Astrocyte of the spinal cord (primary cell): ENCODE measurements around the gene TMEFF2.

ENCODE experiments used
- DNase-seq: peaks from one replicate; pipeline ENCODE4 v3.0.0; 2011; ENCODE audit warnings: low read depth, low spot score
- H3K4me3 ChIP-seq: 2 replicates; pipeline ENCODE4 v1.5.1; 2011; ENCODE audit warnings: low read depth, mild to moderate bottlenecking, low read length, moderate library complexity
- in situ Hi-C: cut with HindIII; loops from 2 replicates; pipeline ENCODE4 v1.10.0; 2017; ENCODE audit warnings: low sequenced_read_pairs
- TF ChIP-seq, protein P1 (sequence below): IDR thresholded peaks from 2 replicates; pipeline ENCODE4 v1.5.1; 2012; ENCODE audit warnings: low read depth, mild to moderate bottlenecking, low read length, inconsistent platforms

Gene TMEFF2

DNA sequence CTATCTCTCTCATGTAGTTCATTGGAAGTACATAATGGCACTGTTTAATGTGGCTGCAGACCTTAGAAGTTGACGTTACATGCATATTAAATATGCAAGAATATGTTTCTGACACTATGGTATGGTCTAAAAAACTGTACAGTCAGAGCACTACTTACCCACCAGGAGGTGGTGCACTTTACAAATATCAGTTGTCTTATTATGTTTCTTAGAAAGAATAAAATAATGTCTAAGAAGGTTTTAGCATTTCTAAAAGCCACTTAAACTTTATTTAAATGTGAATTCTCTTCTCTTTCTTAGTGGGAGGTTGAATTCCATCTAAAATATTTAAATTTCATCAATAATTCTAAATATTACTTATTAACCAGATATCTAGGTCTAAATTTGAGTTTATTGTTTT, 4.3 kb downstream of the TMEFF2 start:
- in situ Hi-C loops, result no loop called here
- H3K4me3 ChIP-seq, result no peak overlapping the region
- TF ChIP-seq, protein P1, sequence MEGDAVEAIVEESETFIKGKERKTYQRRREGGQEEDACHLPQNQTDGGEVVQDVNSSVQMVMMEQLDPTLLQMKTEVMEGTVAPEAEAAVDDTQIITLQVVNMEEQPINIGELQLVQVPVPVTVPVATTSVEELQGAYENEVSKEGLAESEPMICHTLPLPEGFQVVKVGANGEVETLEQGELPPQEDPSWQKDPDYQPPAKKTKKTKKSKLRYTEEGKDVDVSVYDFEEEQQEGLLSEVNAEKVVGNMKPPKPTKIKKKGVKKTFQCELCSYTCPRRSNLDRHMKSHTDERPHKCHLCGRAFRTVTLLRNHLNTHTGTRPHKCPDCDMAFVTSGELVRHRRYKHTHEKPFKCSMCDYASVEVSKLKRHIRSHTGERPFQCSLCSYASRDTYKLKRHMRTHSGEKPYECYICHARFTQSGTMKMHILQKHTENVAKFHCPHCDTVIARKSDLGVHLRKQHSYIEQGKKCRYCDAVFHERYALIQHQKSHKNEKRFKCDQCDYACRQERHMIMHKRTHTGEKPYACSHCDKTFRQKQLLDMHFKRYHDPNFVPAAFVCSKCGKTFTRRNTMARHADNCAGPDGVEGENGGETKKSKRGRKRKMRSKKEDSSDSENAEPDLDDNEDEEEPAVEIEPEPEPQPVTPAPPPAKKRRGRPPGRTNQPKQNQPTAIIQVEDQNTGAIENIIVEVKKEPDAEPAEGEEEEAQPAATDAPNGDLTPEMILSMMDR, result peak; percentile 59
- peak; percentile 63 for DNase-seq

DNA sequence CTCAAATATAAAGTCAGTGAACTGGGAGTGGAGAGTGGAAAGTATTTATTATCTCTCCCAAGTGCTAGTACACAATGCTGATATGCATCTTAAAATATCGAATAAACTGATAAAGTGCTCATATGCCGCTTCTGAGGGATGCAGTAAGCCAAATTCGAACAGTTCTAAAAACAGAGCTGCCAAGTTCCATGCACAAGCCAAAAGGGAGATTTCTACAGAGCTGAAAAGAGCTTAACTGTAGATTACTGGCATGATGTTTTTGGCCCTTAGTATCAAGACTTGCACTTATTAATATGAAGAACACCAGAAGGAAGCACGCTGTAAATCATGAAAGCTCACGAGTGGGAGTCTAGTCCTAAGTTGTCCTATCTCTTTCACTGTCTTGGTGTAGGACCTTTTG, 7.9 kb downstream of the TMEFF2 start:
- in situ Hi-C loops, result no loop called here
- no peak for DNase-seq
- no peak overlapping the region for H3K4me3 ChIP-seq
- TF ChIP-seq, protein P1, result no peak

DNA sequence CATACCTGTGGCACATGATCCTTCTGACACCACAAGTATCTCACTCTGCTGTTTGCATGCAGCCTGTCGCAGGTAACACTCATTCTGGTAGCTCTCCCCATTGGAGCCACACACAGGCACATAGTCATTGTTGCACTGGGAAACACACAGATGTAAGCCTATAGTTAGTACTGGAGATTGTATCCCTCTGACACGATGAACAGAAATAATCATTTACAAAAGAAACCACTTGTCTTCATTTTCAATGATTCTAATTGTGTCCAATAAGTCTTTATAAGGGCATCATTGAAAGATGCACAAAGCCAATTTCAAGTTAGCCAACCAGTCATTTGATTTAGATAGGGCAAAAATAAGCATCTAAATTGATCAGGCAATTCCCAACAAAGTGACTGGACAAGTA, 10.4 kb downstream of the TMEFF2 start:
- no peak for DNase-seq
- in situ Hi-C loops, result no loop called here
- TF ChIP-seq, protein P1, result no peak
- no peak overlapping the region for H3K4me3 ChIP-seq

DNA sequence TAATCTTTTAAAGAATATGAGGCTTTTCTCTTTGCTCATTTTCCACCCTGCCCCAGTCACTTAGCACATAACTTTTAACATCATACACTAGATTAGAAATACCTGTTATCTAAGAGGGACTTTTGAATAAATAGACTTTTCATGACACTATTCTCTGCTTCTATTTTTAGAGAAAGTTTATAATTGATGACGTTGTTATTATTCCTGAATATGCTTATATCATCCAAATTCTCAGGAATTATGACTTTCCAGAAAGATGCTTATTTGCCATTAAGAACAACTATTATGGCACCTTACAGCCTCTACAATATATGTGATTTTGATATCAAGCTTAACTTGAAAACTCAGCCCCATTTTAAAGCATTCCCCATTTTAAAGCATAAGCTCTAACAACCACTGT, 11.4 kb downstream of the TMEFF2 start:
- TF ChIP-seq, protein P1, result no peak
- no peak for DNase-seq
- in situ Hi-C loops, result no loop called here
- H3K4me3 ChIP-seq, result no peak overlapping the region

DNA sequence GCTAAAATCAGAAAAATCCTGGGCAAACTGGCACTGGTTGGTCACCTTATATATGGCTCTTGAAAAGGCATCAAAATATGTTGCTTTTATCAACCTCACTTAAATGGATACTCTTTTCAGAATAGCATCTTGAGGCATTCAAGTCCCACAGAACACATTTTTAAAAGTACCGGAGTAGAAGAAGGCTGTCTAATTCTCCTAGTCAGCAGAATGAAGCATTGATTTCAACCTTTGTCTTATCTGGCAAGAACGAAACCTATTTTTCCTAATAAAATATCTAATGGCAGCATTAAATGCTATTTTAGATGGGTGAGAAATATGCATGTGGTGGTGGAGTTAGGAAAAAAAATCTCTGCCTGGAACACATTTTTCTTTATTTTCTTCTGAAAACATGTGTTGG, 27.8 kb downstream of the TMEFF2 start:
- no peak for DNase-seq
- in situ Hi-C loops, result loop anchor here (25.0 kb wide), 1 partner anchor 605 kb away; no protein-coding TSS in a partner anchor
- TF ChIP-seq, protein P1, result no peak
- no peak overlapping the region for H3K4me3 ChIP-seq

DNA sequence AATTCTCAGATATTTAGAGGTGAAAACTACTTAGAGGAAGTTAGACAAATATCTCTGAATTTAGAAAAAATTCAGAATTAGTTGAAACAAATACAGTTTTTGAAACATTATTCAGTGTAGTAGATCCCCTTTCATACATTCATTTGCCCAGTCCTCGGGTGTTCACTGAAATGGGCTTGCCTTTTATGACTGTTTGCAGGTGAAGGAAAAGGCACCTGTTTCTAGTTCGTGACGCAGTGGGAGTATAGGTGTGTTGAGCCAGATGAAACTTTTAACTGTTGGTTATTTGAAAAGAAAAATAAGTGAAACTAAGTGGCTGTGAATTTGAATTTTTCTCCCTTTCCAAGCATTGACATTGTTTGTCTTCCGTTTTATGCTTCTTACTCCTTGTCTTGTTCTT, 28.9 kb downstream of the TMEFF2 start:
- TF ChIP-seq, protein P1, result no peak
- DNase-seq, result no peak
- H3K4me3 ChIP-seq, result no peak overlapping the region
- in situ Hi-C loops, result loop anchor here (25.0 kb wide), 1 partner anchor 604 kb away; no protein-coding TSS in a partner anchor

DNA sequence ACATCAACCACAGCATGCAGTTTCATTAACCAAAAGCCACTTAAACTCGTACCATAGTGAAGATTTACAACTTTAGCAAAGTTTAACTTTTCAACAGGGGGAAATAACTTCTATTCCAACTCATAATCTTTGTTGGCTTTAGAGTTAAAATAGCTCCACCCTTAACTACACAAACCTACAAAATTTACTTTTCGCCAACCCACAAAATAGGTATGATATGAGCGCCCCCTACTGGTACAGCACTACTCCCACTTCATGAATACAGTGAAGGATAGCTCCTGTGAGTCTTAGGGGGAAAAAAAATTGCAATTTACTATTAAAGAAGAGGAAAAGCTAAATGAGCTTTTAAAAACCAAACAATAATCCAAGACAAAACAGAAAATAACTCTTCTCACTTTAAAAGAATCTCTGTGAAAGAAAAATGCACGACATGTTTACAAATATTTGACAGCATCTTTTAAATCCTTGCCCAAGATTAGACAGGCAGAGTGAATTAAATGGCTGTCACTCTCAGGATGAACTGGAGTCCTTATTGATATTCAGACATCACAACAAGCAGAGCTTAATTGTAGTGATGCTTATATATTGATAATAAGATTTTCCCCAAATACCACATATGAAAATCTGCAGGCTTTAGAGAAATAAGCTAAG, 32.2 kb downstream of the TMEFF2 start:
- TF ChIP-seq, protein P1, result peak; percentile 89
- peak; percentile 82 for DNase-seq
- H3K4me3 ChIP-seq, result no peak overlapping the region
- in situ Hi-C loops, result loop anchor here (25.0 kb wide), 1 partner anchor 600 kb away; no protein-coding TSS in a partner anchor
